DLD1 (cell line): ENCODE measurements around the gene AZIN2.

Experiments
- in situ Hi-C: cut with HindIII; loops from 2 replicates; pipeline ENCODE4 v1.10.0; 2017; ENCODE audit warnings: low sequenced_read_pairs

AZIN2 gene

GRCh38 chr1:33149453-33150190 lies 68.7 kb downstream of the AZIN2 start:
- in situ Hi-C loops, result no loop called here

DNA sequence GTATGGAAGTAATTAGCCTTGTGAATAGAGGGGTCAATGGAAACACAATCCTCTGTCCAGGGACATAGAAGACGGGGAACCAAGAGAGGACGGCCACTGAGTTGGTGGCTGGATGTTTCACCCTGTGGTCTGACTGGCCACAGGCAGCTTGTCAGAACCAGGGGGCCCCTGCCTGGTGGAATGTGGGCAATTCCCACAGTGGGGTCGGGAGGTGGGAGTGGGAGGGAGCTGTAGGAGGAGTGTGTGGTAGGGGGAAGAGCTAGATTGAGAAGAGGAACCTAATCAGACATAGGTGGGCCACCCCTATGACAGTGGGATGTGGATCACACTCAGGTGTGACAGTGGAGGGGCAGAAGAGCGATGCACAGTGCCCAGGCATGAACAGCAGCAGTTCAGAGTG lies 69.6 kb downstream of the AZIN2 start:
- in situ Hi-C loops, result no loop called here

GRCh38 chr1:33151116-33151515 lies 70.2 kb downstream of the AZIN2 start:
- in situ Hi-C loops, result no loop called here

DNA sequence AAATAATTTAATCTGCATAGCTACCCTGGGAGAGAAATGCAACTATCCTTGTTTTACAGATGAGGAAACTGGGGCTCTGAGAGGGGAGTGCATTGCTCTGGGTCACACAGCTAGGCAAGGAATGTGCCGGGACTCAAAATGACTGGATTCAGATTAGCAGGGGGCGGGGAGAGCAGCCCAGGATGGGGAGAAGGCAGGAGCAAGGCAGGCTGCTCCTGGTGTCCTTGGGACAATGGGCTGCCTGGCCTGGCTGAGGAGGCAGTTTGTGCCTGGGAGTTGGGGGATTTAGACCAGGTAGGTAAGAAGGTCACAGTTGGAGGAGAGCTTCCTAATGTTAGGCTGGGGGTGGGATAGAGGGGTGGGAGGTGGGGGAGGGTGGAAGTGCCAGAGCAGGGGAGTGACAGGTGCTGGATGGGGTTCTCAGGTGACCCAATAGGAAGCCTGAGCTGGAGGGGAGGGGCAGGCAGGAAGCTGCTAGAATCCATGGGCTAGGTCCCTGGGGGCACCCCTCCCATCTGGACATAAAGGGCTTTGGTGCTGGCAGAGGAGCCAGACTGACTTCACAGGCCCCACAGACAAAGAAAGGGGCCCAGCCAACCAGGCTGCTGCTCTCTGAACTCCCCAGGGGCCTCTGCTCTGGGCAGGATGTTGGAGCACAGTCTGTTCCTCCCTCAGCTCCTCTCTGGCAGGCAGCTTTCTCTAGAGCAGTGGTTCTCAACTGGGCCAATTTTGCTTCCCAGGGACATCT lies 71.9 kb downstream of the AZIN2 start:
- in situ Hi-C loops, result no loop called here

- in situ Hi-C loops, result no loop called here
Measured at GRCh38 chr1:33153650-33154049, 72.7 kb downstream of the AZIN2 start.

GRCh38 chr1:33155877-33156538 lies 75.1 kb downstream of the AZIN2 start:
- in situ Hi-C loops, result no loop called here

DNA sequence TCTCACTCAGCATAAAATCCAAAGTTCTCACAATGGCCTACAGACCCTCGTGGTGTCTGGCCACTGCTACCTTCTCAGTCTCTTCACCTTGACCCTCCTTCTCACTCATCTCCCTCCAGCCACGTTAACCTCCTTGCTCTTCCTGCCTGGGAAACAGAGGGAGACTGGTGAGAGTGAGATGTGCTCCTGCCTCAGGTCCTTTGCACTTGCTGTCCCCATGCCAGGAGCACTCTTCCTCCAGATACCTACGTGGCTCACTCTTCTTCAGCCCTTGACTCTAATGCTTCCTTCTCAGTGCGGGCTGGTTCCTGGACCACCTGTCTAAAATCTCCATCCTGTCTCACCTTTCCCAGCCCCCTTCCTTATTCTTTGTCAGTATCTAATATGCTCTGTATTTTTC lies 76.2 kb downstream of the AZIN2 start:
- in situ Hi-C loops, result no loop called here

- in situ Hi-C loops, result no loop called here
Measured at GRCh38 chr1:33158366-33158765, 77.4 kb downstream of the AZIN2 start.

DNA sequence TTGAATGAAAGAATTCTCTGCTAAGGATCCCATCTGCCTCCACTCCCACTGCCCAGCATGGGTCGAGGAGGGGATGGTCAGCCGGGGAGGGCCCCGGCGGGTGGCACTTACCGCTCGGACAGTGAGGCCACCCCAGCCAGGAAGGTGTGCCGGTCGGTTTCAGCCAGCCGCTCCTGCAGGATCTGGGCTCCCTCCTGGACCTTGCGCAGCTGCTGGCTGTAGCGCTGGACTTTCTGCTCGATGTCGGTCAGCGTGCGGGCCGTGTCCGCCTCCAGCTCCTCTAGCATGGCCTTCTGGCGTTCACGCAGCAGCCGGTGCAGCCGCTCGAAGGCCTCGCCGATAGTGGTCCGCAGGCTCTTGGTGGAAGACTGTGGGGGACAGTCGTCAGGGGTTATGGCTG lies 78.6 kb downstream of the AZIN2 start:
- in situ Hi-C loops, result no loop called here

DNA sequence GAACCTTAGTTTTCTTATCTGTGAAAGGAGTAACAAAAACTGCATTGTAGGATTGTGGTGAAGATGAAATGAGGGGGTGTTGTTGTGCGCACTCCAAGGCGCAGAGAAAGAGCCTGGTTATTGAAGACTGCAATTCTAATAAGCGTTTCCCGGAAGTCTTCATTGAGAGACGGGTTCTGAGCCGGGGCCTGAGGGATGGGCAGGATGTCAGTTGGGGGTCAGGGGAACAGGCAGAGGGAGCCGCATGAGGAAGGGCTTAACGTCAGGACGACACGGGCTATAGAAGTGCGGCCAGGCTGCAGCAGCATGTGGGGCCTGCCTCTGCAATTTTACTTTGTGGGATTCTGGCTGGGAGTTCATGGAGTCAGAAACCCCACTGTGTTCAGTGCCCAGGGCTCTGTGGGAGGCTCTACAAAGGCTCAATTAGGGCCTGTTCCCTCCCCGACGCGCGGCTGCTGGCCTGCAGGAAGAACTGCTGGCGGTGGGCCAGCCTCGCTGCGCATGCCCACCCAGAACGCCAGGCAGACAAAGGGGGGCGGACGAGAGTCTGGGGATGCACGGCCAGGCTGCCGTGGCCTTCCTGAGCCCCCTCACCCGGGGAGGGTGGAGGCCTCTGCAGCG lies 80.2 kb downstream of the AZIN2 start:
- in situ Hi-C loops, result no loop called here

DNA sequence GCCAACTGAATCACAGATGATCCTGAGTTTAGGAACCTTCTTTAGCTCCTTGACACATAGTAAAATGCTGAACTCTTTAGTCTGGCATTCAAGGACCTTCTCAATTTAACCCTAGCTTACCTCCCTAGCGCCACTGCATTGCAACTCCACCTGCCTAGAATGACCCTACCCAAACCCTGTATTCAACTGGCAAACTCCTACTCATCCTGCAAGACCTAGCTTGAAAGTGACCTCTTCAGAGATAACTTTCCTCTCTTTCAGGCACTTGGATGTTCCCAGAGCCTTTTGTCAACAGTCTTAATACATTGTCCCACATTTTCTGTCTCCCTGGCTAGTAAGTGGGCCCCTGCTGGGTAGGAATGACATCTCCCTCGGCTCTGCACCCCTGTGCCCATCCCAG lies 81.2 kb downstream of the AZIN2 start:
- in situ Hi-C loops, result no loop called here

DNA sequence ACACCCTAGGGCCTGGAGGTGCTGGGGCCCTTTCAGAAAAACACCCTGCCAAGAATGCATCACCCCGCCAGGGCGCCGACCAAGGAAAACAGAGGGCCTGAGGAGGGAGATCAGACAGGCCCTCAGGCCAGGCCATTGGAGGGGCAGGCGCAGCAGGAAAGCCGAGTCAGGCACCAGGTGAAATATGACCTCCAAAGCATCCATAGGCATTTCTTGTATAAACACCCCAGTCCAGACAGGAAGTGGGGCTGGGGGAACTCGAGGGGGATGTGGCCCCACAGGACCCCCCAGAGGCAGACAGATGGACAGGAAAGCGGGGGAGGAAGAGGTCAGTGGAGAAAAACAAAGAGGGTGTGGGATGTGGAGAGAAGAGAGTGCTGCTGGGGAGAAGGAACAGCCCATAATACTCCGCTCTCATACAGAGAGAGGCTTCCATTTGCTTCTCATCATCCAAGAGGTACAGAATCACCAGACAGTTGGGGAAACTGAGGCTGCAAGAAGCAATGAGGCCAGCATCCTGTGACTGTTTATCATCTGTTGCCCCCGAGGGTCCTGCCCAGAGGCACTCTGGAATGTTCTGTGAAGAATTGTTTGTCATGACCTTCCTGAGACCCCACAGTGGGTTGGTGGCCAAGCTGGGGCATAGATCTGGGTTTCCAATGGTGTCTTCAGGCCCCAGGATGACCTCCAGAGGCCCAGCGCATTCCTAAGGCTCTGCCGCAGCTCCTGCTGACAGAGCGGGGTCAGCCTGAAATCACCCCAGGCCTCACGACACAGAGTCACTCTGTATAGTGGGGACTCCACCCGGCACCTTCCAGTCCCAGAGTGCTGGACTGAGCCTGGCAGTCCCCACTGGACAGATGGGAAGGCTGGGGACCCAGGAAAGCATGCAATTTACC lies 82.9 kb downstream of the AZIN2 start:
- in situ Hi-C loops, result no loop called here

- in situ Hi-C loops, result no loop called here
Measured at GRCh38 chr1:33165209-33165608, 84.3 kb downstream of the AZIN2 start.

DNA sequence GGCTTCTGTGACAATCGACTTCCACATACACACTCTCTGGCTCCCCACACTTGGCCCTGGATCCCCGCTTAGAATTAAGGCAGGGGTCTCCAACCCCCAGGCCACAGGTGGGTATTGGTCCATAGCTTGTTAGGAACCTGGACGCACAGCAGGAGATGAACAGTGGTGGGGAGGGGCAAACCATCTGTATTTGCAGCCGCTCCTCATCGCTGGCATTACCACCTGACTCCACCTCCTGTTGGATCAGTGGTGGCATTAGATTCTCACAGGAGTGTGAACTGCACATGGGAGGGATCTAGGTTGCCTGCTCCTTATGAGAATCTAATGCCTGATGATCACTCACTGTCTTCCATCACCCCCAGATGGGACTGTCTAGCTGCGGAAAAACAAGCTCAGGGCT lies 84.9 kb downstream of the AZIN2 start:
- in situ Hi-C loops, result no loop called here

GRCh38 chr1:33167650-33168447 lies 86.9 kb downstream of the AZIN2 start:
- in situ Hi-C loops, result no loop called here

DNA sequence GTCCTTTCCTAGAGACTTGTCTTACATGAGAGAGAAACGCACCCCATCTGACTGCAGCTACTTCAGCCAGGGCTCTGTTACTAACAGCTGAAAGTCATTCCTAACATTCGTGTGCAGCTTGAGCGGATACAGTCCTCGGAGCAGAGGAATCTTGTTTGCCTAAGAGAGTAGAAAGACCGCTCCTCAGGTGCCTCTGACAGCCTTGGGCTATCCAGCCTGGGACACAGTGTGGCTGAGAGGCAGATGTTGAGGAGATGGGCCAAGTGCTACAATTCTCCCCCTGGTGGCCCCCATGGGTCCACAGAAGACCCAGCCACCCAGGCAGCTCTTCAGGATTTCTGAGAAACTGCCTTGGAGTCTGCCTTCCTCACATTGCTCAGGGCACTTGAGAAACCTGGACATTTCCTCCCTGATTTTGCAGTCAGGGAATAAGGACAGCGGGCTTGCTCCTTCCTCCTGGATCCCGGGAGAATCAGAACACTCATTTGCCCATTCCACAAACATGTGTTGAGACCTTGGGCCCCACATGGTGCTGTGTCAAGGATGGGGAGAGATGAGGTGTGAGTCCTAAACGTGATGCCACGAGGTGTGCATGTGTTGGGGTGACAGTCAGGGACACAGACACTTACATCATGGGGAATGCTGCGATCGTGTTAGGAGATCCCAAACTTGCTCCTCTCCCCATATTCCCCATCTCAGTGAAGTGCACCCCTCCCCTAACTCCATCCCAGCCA lies 87.8 kb downstream of the AZIN2 start:
- in situ Hi-C loops, result no loop called here

DNA sequence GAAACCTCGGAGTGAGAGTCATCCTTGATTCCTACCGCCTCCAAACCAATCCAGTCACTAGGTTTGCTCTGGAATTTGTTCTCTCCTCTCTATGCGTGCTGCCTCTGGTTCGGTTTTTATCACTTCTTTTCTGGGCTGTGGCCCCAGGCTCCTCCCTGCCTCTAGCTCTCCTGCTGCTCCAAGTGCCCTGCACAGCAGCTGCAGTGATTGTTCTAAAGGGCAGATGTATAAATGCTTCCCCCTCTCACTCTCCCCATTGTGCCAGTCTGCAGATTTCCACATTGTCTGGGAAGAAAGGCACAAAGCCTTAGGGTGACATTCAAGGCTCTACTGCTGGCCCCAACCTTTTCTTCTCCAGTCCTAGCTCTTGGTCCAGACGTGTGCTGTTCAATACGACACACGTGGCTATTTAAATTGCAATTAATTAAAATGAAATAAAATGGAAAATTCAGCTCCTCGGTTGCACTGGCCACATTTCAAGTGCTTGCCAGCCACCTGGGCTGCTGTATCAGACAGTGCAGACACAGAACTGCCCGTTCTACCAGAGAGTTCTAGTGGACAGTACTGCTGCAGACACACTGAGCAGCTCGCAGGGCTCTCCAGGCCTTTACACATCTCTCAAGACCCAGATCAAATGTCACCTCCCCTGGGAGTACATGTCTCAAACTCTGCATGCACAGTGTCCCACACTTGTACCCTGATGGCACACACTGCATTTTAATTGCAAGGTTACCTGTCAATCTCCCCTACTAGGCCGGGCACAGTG lies 88.5 kb downstream of the AZIN2 start:
- in situ Hi-C loops, result no loop called here
